Measurements from ENCODE around the gene FAM20C. TPM values are rescaled to one million over a fixed set of nuclear protein-coding genes. Genes with fewer than 3 reads are reported as not detected.

Gene FAM20C
- total RNA-seq, 1 experiment from 2014 or later, result 87.9 TPM

- no peak for ATAC-seq
- H3F3A ChIP-seq (ENCODE audit: low read length, unreplicated experiment), result no peaks in the 10 kb centered on the region
- H3K36me3 ChIP-seq (ENCODE audit: low read depth, low read length), result no peaks in the 10 kb centered on the region
- no peaks in the 10 kb centered on the region for H3K9me3 ChIP-seq (ENCODE audit: low read length)
- no peak overlapping the region for H3K9ac ChIP-seq (ENCODE audit: low read length)
- intact Hi-C loops (cut with micrococcal nuclease), result no loop called here
- no peak overlapping the region for H3K4me2 ChIP-seq (ENCODE audit: low read length)
- POLR2A ChIA-PET (ENCODE audit: unreplicated experiment), result no interaction called here
- no peaks in the 10 kb centered on the region for H4K20me1 ChIP-seq (ENCODE audit: low read length)
- no peaks in the 10 kb centered on the region for H3K9me2 ChIP-seq (replicated peaks; ENCODE audit: low read length)
- H3K79me2 ChIP-seq (ENCODE audit: low read length), result no peaks in the 10 kb centered on the region
- H3K27ac ChIP-seq (ENCODE audit: low read length), result no peak overlapping the region
- H3K4me3 ChIP-seq (ENCODE audit: low read length), result no peak overlapping the region
- no peaks in the 10 kb centered on the region for H3K4me1 ChIP-seq (ENCODE audit: insufficient read depth, low read length)
- BruUV-seq (replicated peaks), result no TSS peak
- H3K27me3 ChIP-seq (ENCODE audit: low read length), result no peaks in the 10 kb centered on the region
- no peak for DNase-seq
- CTCF ChIA-PET, result no interaction called here
- no peak for TF ChIP-seq EZH2phosphoT487 (IDR thresholded peaks at IDR 0.05; ENCODE audit: borderline replicate concordance, low read length)
- no peak for TF ChIP-seq EZH2 (IDR thresholded peaks at IDR 0.05; ENCODE audit: low read length, unreplicated experiment)
- no peak for TF ChIP-seq CTCF (conservative IDR thresholded peaks at IDR 0.05; ENCODE audit: low read depth, low read length)
- H2AFZ ChIP-seq (ENCODE audit: low read length), result no peak overlapping the region
Observed at GRCh38 chr7:282621-283020, 90.2 kb downstream of the FAM20C start.

GRCh38 chr7:284762-285722 is 92.7 kb downstream of the FAM20C start:
- Histone ChIP-seq H3K27me3 (ENCODE audit: low read length) (no peaks in the 10 kb centered on the region), H3K9me2 (replicated peaks; ENCODE audit: low read length) (no peaks in the 10 kb centered on the region), H3K9me3 (ENCODE audit: low read length) (no peaks in the 10 kb centered on the region), H2AFZ (ENCODE audit: low read length) (no peak overlapping the region), H3K9ac (ENCODE audit: low read length) (no peak overlapping the region), H3F3A (ENCODE audit: low read length, unreplicated experiment) (no peaks in the 10 kb centered on the region), H3K79me2 (ENCODE audit: low read length) (no peaks in the 10 kb centered on the region), H4K20me1 (ENCODE audit: low read length) (no peaks in the 10 kb centered on the region), H3K36me3 (ENCODE audit: low read depth, low read length) (no peaks in the 10 kb centered on the region), H3K4me1 (ENCODE audit: insufficient read depth, low read length) (no peaks in the 10 kb centered on the region), H3K27ac (ENCODE audit: low read length) (no peak overlapping the region), H3K4me3 (ENCODE audit: low read length) (no peak overlapping the region), H3K4me2 (ENCODE audit: low read length) (no peak overlapping the region)
- ATAC-seq, result no peak
- no TSS peak for BruUV-seq (replicated peaks)
- TF ChIP-seq EZH2phosphoT487 (IDR thresholded peaks at IDR 0.05; ENCODE audit: borderline replicate concordance, low read length), result no peak
- no peak for TF ChIP-seq EZH2 (IDR thresholded peaks at IDR 0.05; ENCODE audit: low read length, unreplicated experiment)
- no peak for TF ChIP-seq CTCF (conservative IDR thresholded peaks at IDR 0.05; ENCODE audit: low read depth, low read length)
- DNase-seq, result no peak
- intact Hi-C loops (cut with micrococcal nuclease), result no loop called here
- POLR2A ChIA-PET (ENCODE audit: unreplicated experiment), result no interaction called here
- CTCF ChIA-PET, result no interaction called here

- Histone ChIP-seq H2AFZ (ENCODE audit: low read length) (no peak overlapping the region), H4K20me1 (ENCODE audit: low read length) (no peaks in the 10 kb centered on the region), H3K4me3 (ENCODE audit: low read length) (no peak overlapping the region), H3K27ac (ENCODE audit: low read length) (no peak overlapping the region), H3K4me2 (ENCODE audit: low read length) (no peak overlapping the region), H3K27me3 (ENCODE audit: low read length) (no peaks in the 10 kb centered on the region), H3K4me1 (ENCODE audit: insufficient read depth, low read length) (no peaks in the 10 kb centered on the region), H3K36me3 (ENCODE audit: low read depth, low read length) (no peaks in the 10 kb centered on the region), H3F3A (ENCODE audit: low read length, unreplicated experiment) (no peaks in the 10 kb centered on the region), H3K9ac (ENCODE audit: low read length) (no peak overlapping the region), H3K9me2 (replicated peaks; ENCODE audit: low read length) (no peaks in the 10 kb centered on the region), H3K79me2 (ENCODE audit: low read length) (no peaks in the 10 kb centered on the region), H3K9me3 (ENCODE audit: low read length) (no peaks in the 10 kb centered on the region)
- ATAC-seq, result no peak
- POLR2A ChIA-PET (ENCODE audit: unreplicated experiment), result no interaction called here
- intact Hi-C loops (cut with micrococcal nuclease), result no loop called here
- no peak for TF ChIP-seq CTCF (conservative IDR thresholded peaks at IDR 0.05; ENCODE audit: low read depth, low read length)
- no peak for DNase-seq
- BruUV-seq (replicated peaks), result no TSS peak
- CTCF ChIA-PET, result no interaction called here
Observed at GRCh38 chr7:285731-286130, 93.4 kb downstream of the FAM20C start.

All from PC-3 (cell line).